ENCODE results near the gene ATP10D. TPM values are rescaled to one million over a fixed set of nuclear protein-coding genes. Genes with fewer than 3 reads are reported as not detected.

The ATP10D gene
- total RNA-seq, 1 experiment from 2014 or later, result 3.8 TPM

DNA sequence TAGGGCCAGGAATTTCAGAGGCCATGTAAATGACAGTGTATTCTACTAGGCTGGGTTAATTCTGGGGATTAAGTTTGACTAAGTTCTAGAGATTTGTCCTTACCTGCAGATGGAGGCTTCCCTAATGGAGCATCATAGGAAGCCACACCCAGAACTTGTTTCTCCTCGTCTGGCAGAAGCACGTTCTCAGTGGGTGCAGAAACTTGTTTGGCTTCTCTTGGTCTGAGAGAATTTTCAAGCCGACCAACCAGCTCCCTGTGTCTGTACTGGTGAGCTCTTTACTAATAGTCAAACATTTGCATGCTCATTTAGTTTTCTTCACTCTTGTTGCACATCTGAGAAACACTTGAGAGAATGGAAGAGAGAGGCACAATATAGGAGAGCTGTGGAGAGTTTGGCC lies 907 bp upstream of the ATP10D start:
- Histone ChIP-seq H2AFZ (ENCODE audit: low read length) (peak overlapping the region; percentile 52), H4K91ac (ENCODE audit: insufficient read length, low read depth, low read length) (no peak overlapping the region), H2BK120ac (ENCODE audit: low read depth, low read length, poor library complexity, severe bottlenecking) (no peak overlapping the region), H3K4me2 (ENCODE audit: insufficient read depth, insufficient read length, low read length) (no peak overlapping the region), H3K9ac (ENCODE audit: extremely low read depth, insufficient read length, low read length) (no peak overlapping the region), H3T11ph (ENCODE audit: low read length) (no peak overlapping the region), H3K9me3 (ENCODE audit: control insufficient read depth, low read depth, low read length) (no peaks in the 10 kb centered on the region), H3K23ac (ENCODE audit: insufficient read length, low read depth, low read length) (no peak overlapping the region), H3K56ac (ENCODE audit: insufficient read length, low read depth, low read length) (no peak overlapping the region), H3K79me1 (ENCODE audit: insufficient read depth, low read depth, low read length, poor library complexity, severe bottlenecking) (no peaks in the 10 kb centered on the region), H3K27me3 (ENCODE audit: insufficient read depth, low read length) (no peaks in the 10 kb centered on the region; the same call in 1 of the 2 replicates), H3K23me2 (ENCODE audit: insufficient read length, low read depth, low read length, poor library complexity, severe bottlenecking) (peaks cover 7% of the 10 kb centered on the region), H2BK12ac (ENCODE audit: insufficient read length, low read depth, low read length) (no peak overlapping the region), H3K14ac (ENCODE audit: insufficient read depth, low read length) (no peak overlapping the region), H3K18ac (ENCODE audit: insufficient read length, low read depth, low read length) (no peak overlapping the region), H2BK15ac (ENCODE audit: low read depth, low read length) (no peak overlapping the region), H2BK20ac (ENCODE audit: low read depth, low read length, poor library complexity, severe bottlenecking) (no peak overlapping the region), H3K4me1 (ENCODE audit: insufficient read depth, low read length) (no peaks in the 10 kb centered on the region), H3K27ac (ENCODE audit: insufficient read length, low read depth, low read length) (no peak overlapping the region), H3K4ac (ENCODE audit: low read depth, low read length) (no peak overlapping the region), H2BK5ac (ENCODE audit: insufficient read length, low read length) (no peak overlapping the region), H3K79me2 (ENCODE audit: insufficient read depth, low read length) (no peaks in the 10 kb centered on the region), H4K5ac (ENCODE audit: insufficient read length, low read depth, low read length) (no peak overlapping the region), H2AK5ac (ENCODE audit: insufficient read length, low read length) (no peak overlapping the region), H4K20me1 (ENCODE audit: control insufficient read depth, insufficient read depth, insufficient read length) (no peaks in the 10 kb centered on the region), H4K8ac (replicated peaks; ENCODE audit: insufficient read length, low read depth, low read length) (no peak overlapping the region)
- Mint-ChIP-seq H3K27me3 (ENCODE audit: low read depth) (peaks cover 12% of the 10 kb centered on the region), H3K36me3 (ENCODE audit: insufficient read depth in 1 of 3, low read depth in 3 of 3) (no peaks in the 10 kb centered on the region), H3K9me3 (peaks cover 0 to 6% of the 10 kb centered on the region in 2 experiments; a peak in 2 of 5 replicates), H3K27ac (no peak overlapping the region), H3K4me3 (no peak overlapping the region; a peak in 2 of 5 replicates), H3K4me1 (peaks cover 8 to 16% of the 10 kb centered on the region in 2 experiments)
- TF ChIP-seq, protein P1, sequence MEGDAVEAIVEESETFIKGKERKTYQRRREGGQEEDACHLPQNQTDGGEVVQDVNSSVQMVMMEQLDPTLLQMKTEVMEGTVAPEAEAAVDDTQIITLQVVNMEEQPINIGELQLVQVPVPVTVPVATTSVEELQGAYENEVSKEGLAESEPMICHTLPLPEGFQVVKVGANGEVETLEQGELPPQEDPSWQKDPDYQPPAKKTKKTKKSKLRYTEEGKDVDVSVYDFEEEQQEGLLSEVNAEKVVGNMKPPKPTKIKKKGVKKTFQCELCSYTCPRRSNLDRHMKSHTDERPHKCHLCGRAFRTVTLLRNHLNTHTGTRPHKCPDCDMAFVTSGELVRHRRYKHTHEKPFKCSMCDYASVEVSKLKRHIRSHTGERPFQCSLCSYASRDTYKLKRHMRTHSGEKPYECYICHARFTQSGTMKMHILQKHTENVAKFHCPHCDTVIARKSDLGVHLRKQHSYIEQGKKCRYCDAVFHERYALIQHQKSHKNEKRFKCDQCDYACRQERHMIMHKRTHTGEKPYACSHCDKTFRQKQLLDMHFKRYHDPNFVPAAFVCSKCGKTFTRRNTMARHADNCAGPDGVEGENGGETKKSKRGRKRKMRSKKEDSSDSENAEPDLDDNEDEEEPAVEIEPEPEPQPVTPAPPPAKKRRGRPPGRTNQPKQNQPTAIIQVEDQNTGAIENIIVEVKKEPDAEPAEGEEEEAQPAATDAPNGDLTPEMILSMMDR (conservative IDR thresholded peaks at IDR 0.05), result no peak
- no peak for DNase-seq
- no CpG with 5 or more reads among the region's 3 CpGs for WGBS (ENCODE audit: extremely low coverage, insufficient read length, low lambda C conversion rate)
